IPS-11a (cell line): ENCODE measurements around the gene CHD2.

Source experiments
- H3K4me3 ChIP-seq: one replicate; pipeline ENCODE4 v1.5.1; 2013; ENCODE audit warnings: low read depth, low read length, control low read depth

CHD2 gene

GRCh38 chr15:93063796-93064690, 163.9 kb downstream of the CHD2 start:
- no peak overlapping the region for H3K4me3 ChIP-seq

- no peak overlapping the region for H3K4me3 ChIP-seq
These were observed 165.5 kb downstream of the CHD2 start for GRCh38 chr15:93065641-93066045.

GRCh38 chr15:93066224-93066681, 166.1 kb downstream of the CHD2 start:
- no peak overlapping the region for H3K4me3 ChIP-seq

- no peak overlapping the region for H3K4me3 ChIP-seq
These were observed 166.9 kb downstream of the CHD2 start for GRCh38 chr15:93066834-93067648.

GRCh38 chr15:93067649-93068085, 167.5 kb downstream of the CHD2 start:
- no peak overlapping the region for H3K4me3 ChIP-seq

- no peak overlapping the region for H3K4me3 ChIP-seq
These were observed 168.6 kb downstream of the CHD2 start for GRCh38 chr15:93068581-93069199.

- no peak overlapping the region for H3K4me3 ChIP-seq
These were observed 170.0 kb downstream of the CHD2 start for GRCh38 chr15:93070132-93070531.

GRCh38 chr15:93070551-93071296, 170.6 kb downstream of the CHD2 start:
- H3K4me3 ChIP-seq = peak overlapping the region; percentile 86

GRCh38 chr15:93071469-93071936, 171.4 kb downstream of the CHD2 start:
- H3K4me3 ChIP-seq = peak overlapping the region; percentile 86

- H3K4me3 ChIP-seq = peak overlapping the region; percentile 86
These were observed 171.9 kb downstream of the CHD2 start for GRCh38 chr15:93072011-93072410.

GRCh38 chr15:93072411-93073394, 172.6 kb downstream of the CHD2 start:
- H3K4me3 ChIP-seq = peak overlapping the region; percentile 86

GRCh38 chr15:93073465-93073952, 173.4 kb downstream of the CHD2 start:
- peak overlapping the region; percentile 86 for H3K4me3 ChIP-seq

- H3K4me3 ChIP-seq = no peak overlapping the region
These were observed 174.5 kb downstream of the CHD2 start for GRCh38 chr15:93074599-93074998.

GRCh38 chr15:93076217-93076616, 176.1 kb downstream of the CHD2 start:
- H3K4me3 ChIP-seq = no peak overlapping the region

GRCh38 chr15:93076875-93077274, 176.8 kb downstream of the CHD2 start:
- no peak overlapping the region for H3K4me3 ChIP-seq
